Activated CD4-positive, alpha-beta memory T cell treated with anti-CD3 and anti-CD28 coated beads for 36 hours (primary cell): ENCODE data around the gene CHST12. TPM values are rescaled to one million over a fixed set of nuclear protein-coding genes. Genes with fewer than 3 reads are reported as not detected.

ENCODE experiments used
- CTCF ChIA-PET: fragments of 350-600 bp; sonication (Branson Sonifier 250); formaldehyde crosslinking; loops from one replicate; lab custom pipeline; 2021; ENCODE audit warnings: antibody characterized with exemption, inconsistent platforms; lab: Charles Lee
- POLR2A ChIA-PET: fragments of 350-600 bp; sonication (Branson Sonifier 250); formaldehyde crosslinking; loops from one replicate; lab custom pipeline; 2021; ENCODE audit warnings: antibody characterized with exemption; lab: Charles Lee
- DNase-seq: peaks from one replicate; pipeline ENCODE4 v3.0.0-alpha.2; 2020
- H3K27ac Mint-ChIP-seq: one replicate; pipeline ENCODE4 v1.8.0; 2021; ENCODE audit warnings: mixed read lengths
- H3K27me3 Mint-ChIP-seq: one replicate; pipeline ENCODE4 v1.8.0; 2021; ENCODE audit warnings: mixed read lengths
- H3K36me3 Mint-ChIP-seq: one replicate; pipeline ENCODE4 v1.8.0; 2021; ENCODE audit warnings: mixed read lengths
- H3K4me1 Mint-ChIP-seq: one replicate; pipeline ENCODE4 v1.8.0; 2021; ENCODE audit warnings: low read depth, mixed read lengths
- H3K4me3 Mint-ChIP-seq: one replicate; pipeline ENCODE4 v1.8.0; 2021; ENCODE audit warnings: mild to moderate bottlenecking, mixed read lengths
- H3K9me3 Mint-ChIP-seq: one replicate; pipeline ENCODE4 v1.8.0; 2021; ENCODE audit warnings: mixed read lengths
- intact Hi-C: fragments of 100-400 bp; cut with micrococcal nuclease; formaldehyde crosslinking; loops from one replicate; pipeline ENCODE4 v1.15.1; 2023
- total RNA-seq, 2 experiments: library from RNA; stranded (reverse); gene quantifications; one replicate each; pipeline ENCODE4 v1.2.3, GENCODE V29; 2021

CHST12 gene
- total RNA-seq, 2 experiments from 2014 or later, result 3.7 to 3.9 TPM

- intact Hi-C loops, result loop anchor here (5.0 kb wide), 2 partner anchors 44 to 79 kb away; partner anchors contain the start of genes BRAT1 and IQCE
- CTCF ChIA-PET, result interaction anchor here (0.5 to 1.7 kb wide), 5 partner anchors 9 to 273 kb away, joined by 3 to 9 read pairs (median 3); no protein-coding TSS in a partner anchor
Observed at GRCh38 chr7:2478399-2478785, 75.0 kb downstream of the CHST12 start.

GRCh38 chr7:2478800-2479199 is 75.4 kb downstream of the CHST12 start:
- H3K4me3 Mint-ChIP-seq, result no peak overlapping the region
- H3K27ac Mint-ChIP-seq, result peak overlapping the region; percentile 18
- H3K27me3 Mint-ChIP-seq, result no peaks in the 10 kb centered on the region
- ChIA-PET CTCF (interaction anchor here (0.9 to 1.7 kb wide), 4 partner anchors 10 to 231 kb away, joined by 3 to 9 read pairs (median 5); no protein-coding TSS in a partner anchor), POLR2A (no interaction called here)
- no peaks in the 10 kb centered on the region for H3K4me1 Mint-ChIP-seq
- no peak for DNase-seq
- peaks cover 8% of the 10 kb centered on the region for H3K9me3 Mint-ChIP-seq
- intact Hi-C loops, result loop anchor here (5.0 kb wide), 2 partner anchors 44 to 79 kb away; partner anchors contain the start of genes BRAT1 and IQCE
- no peaks in the 10 kb centered on the region for H3K36me3 Mint-ChIP-seq

More at GRCh38 chr7:2478399-2478785, 75.0 kb downstream of the CHST12 start:
- Mint-ChIP-seq H3K4me1 (no peaks in the 10 kb centered on the region), H3K27me3 (no peaks in the 10 kb centered on the region), H3K4me3 (no peak overlapping the region), H3K36me3 (no peaks in the 10 kb centered on the region), H3K27ac (no peak overlapping the region), H3K9me3 (peaks cover 8% of the 10 kb centered on the region)
- POLR2A ChIA-PET, result no interaction called here
- no peak for DNase-seq

- peak overlapping the region; percentile 18 for H3K27ac Mint-ChIP-seq
- H3K36me3 Mint-ChIP-seq, result no peaks in the 10 kb centered on the region
- peaks cover 8% of the 10 kb centered on the region for H3K9me3 Mint-ChIP-seq
Observed at GRCh38 chr7:2479276-2480069, 76.1 kb downstream of the CHST12 start.

GRCh38 chr7:2480070-2480408 is 76.6 kb downstream of the CHST12 start:
- H3K4me1 Mint-ChIP-seq, result no peaks in the 10 kb centered on the region

More at GRCh38 chr7:2479276-2480069, 76.1 kb downstream of the CHST12 start:
- intact Hi-C loops, result loop anchor here (5.0 kb wide), 2 partner anchors 43 to 78 kb away; partner anchors contain the start of genes BRAT1 and IQCE
- ChIA-PET CTCF (interaction anchor here (1.3 to 1.7 kb wide), 3 partner anchors 202 to 230 kb away, joined by 3 to 9 read pairs (median 3); no protein-coding TSS in a partner anchor), POLR2A (no interaction called here)
- no peak for DNase-seq
- no peaks in the 10 kb centered on the region for H3K27me3 Mint-ChIP-seq
- H3K4me1 Mint-ChIP-seq, result no peaks in the 10 kb centered on the region
- no peak overlapping the region for H3K4me3 Mint-ChIP-seq

GRCh38 chr7:2481195-2481594 is 77.8 kb downstream of the CHST12 start:
- DNase-seq, result no peak
- H3K36me3 Mint-ChIP-seq, result no peaks in the 10 kb centered on the region
- no peak overlapping the region for H3K27ac Mint-ChIP-seq
- H3K27me3 Mint-ChIP-seq, result no peaks in the 10 kb centered on the region
- intact Hi-C loops, result no loop called here
- H3K4me3 Mint-ChIP-seq, result no peak overlapping the region
- no peaks in the 10 kb centered on the region for H3K4me1 Mint-ChIP-seq
- ChIA-PET CTCF (interaction anchor here (0.9 to 1.0 kb wide), 2 partner anchors 11 to 30 kb away, joined by 3 read pairs; no protein-coding TSS in a partner anchor), POLR2A (interaction anchor here (0.6 kb wide), 1 partner anchor 238 kb away, joined by 3 read pairs; no protein-coding TSS in a partner anchor)
- peaks cover 8% of the 10 kb centered on the region for H3K9me3 Mint-ChIP-seq

More at GRCh38 chr7:2480070-2480408, 76.6 kb downstream of the CHST12 start:
- Mint-ChIP-seq H3K4me3 (no peak overlapping the region), H3K9me3 (peaks cover 8% of the 10 kb centered on the region), H3K36me3 (no peaks in the 10 kb centered on the region), H3K27ac (no peak overlapping the region), H3K27me3 (no peaks in the 10 kb centered on the region)
- intact Hi-C loops, result no loop called here
- ChIA-PET CTCF (interaction anchor here (0.9 to 1.3 kb wide), 2 partner anchors 29 to 201 kb away, joined by 3 read pairs; no protein-coding TSS in a partner anchor), POLR2A (no interaction called here)
- DNase-seq, result no peak

DNA sequence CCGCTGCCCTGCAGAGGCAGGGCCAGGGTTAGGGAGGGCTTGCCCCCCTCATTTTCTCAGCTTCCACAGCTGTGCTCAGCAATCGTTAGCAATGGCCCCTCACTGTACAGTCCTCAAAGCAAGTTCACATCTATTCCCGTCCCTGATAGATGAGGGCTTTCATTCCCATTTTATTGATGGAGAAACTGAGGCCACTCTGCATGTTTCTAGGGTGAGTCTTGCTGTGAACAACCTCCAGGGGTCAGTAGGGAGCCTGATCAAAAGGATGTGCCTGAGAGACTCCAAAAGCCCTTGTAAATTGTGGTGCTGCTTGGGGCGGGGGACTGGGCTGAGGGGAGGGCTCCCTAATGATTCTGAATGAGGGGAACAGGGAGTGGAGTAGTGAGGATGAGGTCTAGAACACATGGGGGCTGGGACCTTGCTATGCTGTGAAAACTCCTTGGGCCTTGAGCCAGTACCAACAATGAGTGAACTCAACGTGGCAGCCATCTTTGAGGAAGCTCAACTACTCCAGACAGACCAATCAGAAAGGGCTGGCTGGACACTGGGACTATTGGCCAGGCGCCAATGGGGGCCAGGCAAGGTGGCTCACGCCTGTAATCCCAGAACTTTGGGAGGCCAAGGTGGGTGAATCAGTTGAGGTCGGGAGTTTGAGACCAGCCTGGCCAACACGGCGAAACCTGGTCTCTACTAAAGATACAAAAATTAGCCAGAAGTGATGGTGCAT is 79.5 kb downstream of the CHST12 start:
- no peak overlapping the region for H3K4me3 Mint-ChIP-seq
- CTCF ChIA-PET, result interaction anchor here (1.2 to 1.9 kb wide), 2 partner anchors 13 to 16 kb away, joined by 3 to 9 read pairs; no protein-coding TSS in a partner anchor
- intact Hi-C loops, result no loop called here
- POLR2A ChIA-PET, result interaction anchor here (0.6 kb wide), 1 partner anchor 678 kb away, joined by 4 read pairs; no protein-coding TSS in a partner anchor
- DNase-seq, result no peak
- no peaks in the 10 kb centered on the region for H3K4me1 Mint-ChIP-seq
- H3K27me3 Mint-ChIP-seq, result no peaks in the 10 kb centered on the region
- H3K36me3 Mint-ChIP-seq, result no peaks in the 10 kb centered on the region
- H3K9me3 Mint-ChIP-seq, result peaks cover 8% of the 10 kb centered on the region
- H3K27ac Mint-ChIP-seq, result no peak overlapping the region

- Mint-ChIP-seq H3K4me3 (no peak overlapping the region), H3K9me3 (peaks cover 8% of the 10 kb centered on the region), H3K27me3 (no peaks in the 10 kb centered on the region), H3K4me1 (no peaks in the 10 kb centered on the region), H3K36me3 (no peaks in the 10 kb centered on the region), H3K27ac (no peak overlapping the region)
- intact Hi-C loops, result no loop called here
- ChIA-PET POLR2A (interaction anchor here (0.6 kb wide), 1 partner anchor 679 kb away, joined by 4 read pairs; no protein-coding TSS in a partner anchor), CTCF (interaction anchor here (1.2 to 1.9 kb wide), 2 partner anchors 13 to 15 kb away, joined by 3 to 9 read pairs; no protein-coding TSS in a partner anchor)
- no peak for DNase-seq
Observed at GRCh38 chr7:2483494-2483893, 80.1 kb downstream of the CHST12 start.

DNA sequence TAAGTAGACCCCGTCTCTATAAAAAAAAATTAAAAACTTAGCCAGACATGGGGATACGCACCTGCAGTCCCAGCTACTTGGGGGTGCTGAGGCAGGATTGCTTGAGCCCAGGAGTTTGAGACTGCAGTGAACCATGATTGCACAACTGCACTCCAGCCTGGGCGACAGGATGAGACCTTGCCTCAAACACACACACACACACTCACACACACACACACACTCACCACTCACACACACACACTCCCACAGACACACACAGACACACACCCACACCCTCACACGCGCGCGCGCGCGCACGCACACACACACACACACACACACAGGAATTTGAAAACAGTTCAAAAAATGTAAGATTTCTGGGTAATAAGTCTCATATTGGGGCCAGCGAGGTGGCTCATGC is 81.5 kb downstream of the CHST12 start:
- POLR2A ChIA-PET, result no interaction called here

GRCh38 chr7:2487586-2488271 is 84.3 kb downstream of the CHST12 start:
- intact Hi-C loops, result no loop called here
- POLR2A ChIA-PET, result no interaction called here
- H3K27ac Mint-ChIP-seq, result no peak overlapping the region

More for the DNA sequence above, 81.5 kb downstream of the CHST12 start:
- H3K27me3 Mint-ChIP-seq, result peaks cover 1% of the 10 kb centered on the region
- intact Hi-C loops, result no loop called here
- H3K4me3 Mint-ChIP-seq, result no peak overlapping the region
- H3K27ac Mint-ChIP-seq, result no peak overlapping the region
- no peaks in the 10 kb centered on the region for H3K4me1 Mint-ChIP-seq
- CTCF ChIA-PET, result no interaction called here
- DNase-seq, result no peak
- no peaks in the 10 kb centered on the region for H3K36me3 Mint-ChIP-seq
- H3K9me3 Mint-ChIP-seq, result peaks cover 8% of the 10 kb centered on the region

GRCh38 chr7:2488272-2488645 is 84.8 kb downstream of the CHST12 start:
- Mint-ChIP-seq H3K4me1 (no peaks in the 10 kb centered on the region), H3K36me3 (no peaks in the 10 kb centered on the region), H3K27ac (no peak overlapping the region), H3K4me3 (no peak overlapping the region), H3K9me3 (no peaks in the 10 kb centered on the region), H3K27me3 (peaks cover 3% of the 10 kb centered on the region)
- CTCF ChIA-PET, result interaction anchor here (1.9 kb wide), 1 partner anchor 19 kb away, joined by 8 read pairs; no protein-coding TSS in a partner anchor
- POLR2A ChIA-PET, result no interaction called here
- DNase-seq, result no peak
- intact Hi-C loops, result no loop called here

More at GRCh38 chr7:2487586-2488271, 84.3 kb downstream of the CHST12 start:
- H3K4me3 Mint-ChIP-seq, result no peak overlapping the region
- peaks cover 5% of the 10 kb centered on the region for H3K9me3 Mint-ChIP-seq
- H3K4me1 Mint-ChIP-seq, result no peaks in the 10 kb centered on the region
- CTCF ChIA-PET, result interaction anchor here (1.9 kb wide), 1 partner anchor 18 kb away, joined by 8 read pairs; no protein-coding TSS in a partner anchor
- H3K27me3 Mint-ChIP-seq, result peaks cover 3% of the 10 kb centered on the region
- H3K36me3 Mint-ChIP-seq, result no peaks in the 10 kb centered on the region
- DNase-seq, result no peak

GRCh38 chr7:2488681-2489080 is 85.3 kb downstream of the CHST12 start:
- ChIA-PET CTCF (interaction anchor here (1.9 kb wide), 1 partner anchor 19 kb away, joined by 8 read pairs; no protein-coding TSS in a partner anchor), POLR2A (no interaction called here)
- DNase-seq, result no peak
- intact Hi-C loops, result no loop called here
- H3K27me3 Mint-ChIP-seq, result peaks cover 3% of the 10 kb centered on the region
- no peak overlapping the region for H3K4me3 Mint-ChIP-seq
- no peaks in the 10 kb centered on the region for H3K36me3 Mint-ChIP-seq
- no peaks in the 10 kb centered on the region for H3K9me3 Mint-ChIP-seq
- H3K4me1 Mint-ChIP-seq, result no peaks in the 10 kb centered on the region
- no peak overlapping the region for H3K27ac Mint-ChIP-seq
